Endothelial cell of umbilical vein (primary cell): ENCODE measurements around the gene S100A13. TPM values are rescaled to one million over a fixed set of nuclear protein-coding genes. Genes with fewer than 3 reads are reported as not detected.

Experiments used
- BruUV-seq: library from RNA; stranded (reverse); fragments of 400-500 nt; replicated peaks from 2 replicates; lab custom pipeline; 2021; lab: Mats Ljungman, UMichigan
- CTCF ChIA-PET: fragments of 300-600, 350-600 bp; sonication (Branson Sonifier 250); formaldehyde crosslinking; loops from one replicate; lab custom pipeline; 2021; ENCODE audit warnings: antibody characterized with exemption, inconsistent platforms; lab: Charles Lee
- POLR2A ChIA-PET: fragments of 300-600, 350-600 bp; sonication (Branson Sonifier 250); formaldehyde crosslinking; loops from one replicate; lab custom pipeline; 2021; ENCODE audit warnings: antibody characterized with exemption, inconsistent platforms; lab: Charles Lee
- DNase-seq: peaks from one replicate; pipeline ENCODE4 v3.0.0-alpha.2; 2011; ENCODE audit warnings: low read depth, low spot score
- FAIRE-seq: peaks from 2 replicates; lab custom pipeline; 2011; peaks lifted over from hg19 to GRCh38; lab: Jason Lieb, UNC
- H2AFZ ChIP-seq: 2 replicates; pipeline ENCODE4 v1.6.0; 2012; ENCODE audit warnings: low read depth, low read length, control low read depth, inconsistent platforms
- H3K27ac ChIP-seq: 2 replicates; pipeline ENCODE4 v1.5.1; 2011; ENCODE audit warnings: low read depth, mild to moderate bottlenecking, control low read depth, low read length, moderate library complexity; ENCODE audit not compliant: insufficient read depth
- H3K27me3 ChIP-seq, 2 experiments: 2 replicates each; pipeline versions ENCODE4 v1.6.0 to v1.6.1; 2011; ENCODE audit warnings: low read length in 2 of 2, mixed read lengths in 1 of 2; ENCODE audit not compliant: control insufficient read depth in 2 of 2, insufficient read depth in 2 of 2
- H3K36me3 ChIP-seq, 2 experiments: 2 replicates in 1 of 2; 3 replicates in 1 of 2; pipeline ENCODE4 v1.5.1; 2011; ENCODE audit warnings: low read length in 2 of 2, mild to moderate bottlenecking in 1 of 2, moderate library complexity in 1 of 2; ENCODE audit not compliant: control insufficient read depth in 2 of 2, insufficient read depth in 2 of 2; ENCODE audit errors: extremely low read depth in 1 of 2
- H3K4me1 ChIP-seq: 3 replicates; pipeline ENCODE4 v1.5.1; 2011; ENCODE audit warnings: mild to moderate bottlenecking, low read length; ENCODE audit not compliant: control insufficient read depth, insufficient read depth; ENCODE audit errors: extremely low read depth
- H3K4me2 ChIP-seq: 2 replicates; pipeline ENCODE4 v1.6.1; 2011; ENCODE audit warnings: low read length, control low read depth, mixed read lengths; ENCODE audit not compliant: insufficient read depth
- H3K4me3 ChIP-seq, 3 experiments: fragments of 200-600 bp in 1 of 3; sonication (generic), shearing (Covaris generic) in 1 of 3; replicated peaks in 1 of 3; 2 replicates each; pipeline ENCODE4 v1.5.1; 2011 to 2016; ENCODE audit warnings: control low read depth in 3 of 3, low read length in 3 of 3, mild to moderate bottlenecking in 2 of 3, inconsistent platforms in 1 of 3, low read depth in 1 of 3, moderate library complexity in 1 of 3; ENCODE audit not compliant: insufficient read depth in 1 of 3
- H3K79me2 ChIP-seq: 2 replicates; pipeline ENCODE4 v1.6.0; 2012; ENCODE audit warnings: low read length, inconsistent platforms; ENCODE audit not compliant: control insufficient read depth, insufficient read depth
- H3K9ac ChIP-seq: replicated peaks from 2 replicates; pipeline ENCODE3; 2011; ENCODE audit warnings: low read length, control low read depth; ENCODE audit not compliant: insufficient read depth; ENCODE audit errors: extremely low read depth
- H3K9me1 ChIP-seq: replicated peaks from 3 replicates; pipeline ENCODE4 v1.6.0; 2011; ENCODE audit warnings: mild to moderate bottlenecking, low read length; ENCODE audit not compliant: control insufficient read depth, insufficient read depth; ENCODE audit errors: extremely low read depth
- H3K9me3 ChIP-seq: replicated peaks from 2 replicates; pipeline ENCODE4 v1.5.1; 2012; ENCODE audit warnings: low read length, inconsistent platforms; ENCODE audit not compliant: control insufficient read depth, insufficient read depth
- H4K20me1 ChIP-seq: replicated peaks from 2 replicates; pipeline ENCODE3; 2011; ENCODE audit warnings: mild to moderate bottlenecking, low read length; ENCODE audit not compliant: control insufficient read depth, insufficient read depth; ENCODE audit errors: extremely low read depth
- EZH2 ChIP-seq: IDR thresholded peaks from 2 replicates; pipeline ENCODE4 v1.6.1; 2012; ENCODE audit warnings: borderline replicate concordance, low read depth, mild to moderate bottlenecking, moderate library complexity, low read length, inconsistent platforms; ENCODE audit not compliant: severe bottlenecking
- FOS ChIP-seq: IDR thresholded peaks from 2 replicates; pipeline ENCODE4 v1.6.1; 2011; ENCODE audit warnings: mild to moderate bottlenecking, low read length, moderate library complexity, borderline replicate concordance; ENCODE audit not compliant: insufficient read depth
- GATA2 ChIP-seq: IDR thresholded peaks from 2 replicates; pipeline ENCODE4 v1.7.0; 2011; ENCODE audit warnings: low read depth, mild to moderate bottlenecking, moderate library complexity, mixed read lengths, low read length; ENCODE audit not compliant: insufficient read length, insufficient read depth
- JUN ChIP-seq: IDR thresholded peaks from 2 replicates; pipeline ENCODE4 v1.6.1; 2011; ENCODE audit warnings: borderline replicate concordance, low read depth; ENCODE audit not compliant: insufficient read length, insufficient read depth
- MYC ChIP-seq: IDR thresholded peaks from one replicate; pipeline ENCODE4 v1.6.1; 2011; ENCODE audit warnings: mild to moderate bottlenecking, low read depth, low read length
- POLR2A ChIP-seq: IDR thresholded peaks from 2 replicates; pipeline ENCODE4 v1.6.1; 2012; ENCODE audit warnings: low read depth, mild to moderate bottlenecking, control low read depth, low read length
- POLR2AphosphoS5 ChIP-seq: IDR thresholded peaks from 2 replicates; pipeline ENCODE4 v1.6.1; 2012; ENCODE audit warnings: low read depth, mild to moderate bottlenecking, control low read depth, low read length, moderate library complexity; ENCODE audit not compliant: insufficient read depth
- dilution Hi-C: fragments of 300-500 bp; cut with MboI; formaldehyde crosslinking; loops from one replicate; pipeline ENCODE4 v1.15.0; 2019; ENCODE audit warnings: low sequenced_read_pairs; ENCODE audit not compliant: extremely low pct_ligation_motif_present
- intact Hi-C: fragments of 100-400 bp; cut with micrococcal nuclease; formaldehyde crosslinking; loops from one replicate; pipeline ENCODE4 v1.10.0; 2022
- polyA plus RNA-seq, 4 experiments: library from polyadenylated mRNA; depleted of rRNA in 3 of 4; stranded (reverse) in 3 of 4; unstranded in 1 of 4; fragments of >200 nt; gene quantifications; 2 replicates each; pipeline versions ENCODE4 v1.2.1 to v1.2.3, GENCODE V29; 2011 to 2012; ENCODE audit warnings: missing spikeins in 1 of 4
- total RNA-seq: library from RNA; stranded (reverse); gene quantifications from 2 replicates; pipeline ENCODE4 v1.2.3, GENCODE V29; 2021

S100A13 gene
- total and polyA plus RNA-seq, 2 donors (not counting 3 experiments of a cell fraction or from before 2014, with no cell fraction given) = 155 to 360 TPM

- Histone ChIP-seq H3K27ac (no peak overlapping the region), H2AFZ (no peak overlapping the region), H3K4me2 (no peak overlapping the region), H3K9me1 (no peaks in the 10 kb centered on the region), H3K9me3 (no peaks in the 10 kb centered on the region), H3K36me3 (peaks cover 12 to 13% of the 10 kb centered on the region in 2 experiments), H3K27me3 (no peaks in the 10 kb centered on the region), H3K9ac (no peak overlapping the region), H3K4me1 (peaks cover 29% of the 10 kb centered on the region), H3K4me3 (no peak overlapping the region), H4K20me1 (no peaks in the 10 kb centered on the region), H3K79me2 (peaks cover 14% of the 10 kb centered on the region)
- dilution Hi-C loops (no loop called here), intact Hi-C loops (no loop called here)
- TF ChIP-seq MYC = no peak
- TF ChIP-seq POLR2AphosphoS5 = no peak
- TF ChIP-seq JUN = no peak
- TF ChIP-seq EZH2 = no peak
- no peak for TF ChIP-seq FOS
- peak; percentile 11 for TF ChIP-seq POLR2A
- ChIA-PET POLR2A (interaction anchor here (2.4 kb wide), 1 partner anchor 24 kb away, joined by 11 read pairs; the partner anchor contains the start of gene S100A13), CTCF (interaction anchor here (1.4 to 2.5 kb wide), 2 partner anchors 10 to 31 kb away, joined by 5 to 9 read pairs; partner anchors contain the start of gene S100A16)
- no peak for FAIRE-seq
- BruUV-seq = no TSS peak
- no peak for DNase-seq
Observed at GRCh38 chr1:153602749-153603148, 24.6 kb downstream of the S100A13 start.

GRCh38 chr1:153599847-153600246, 27.5 kb downstream of the S100A13 start:
- Histone ChIP-seq H2AFZ (no peak overlapping the region), H3K27me3 (no peaks in the 10 kb centered on the region), H3K4me3 (no peak overlapping the region), H3K4me1 (peaks cover 14% of the 10 kb centered on the region), H3K9me3 (no peaks in the 10 kb centered on the region), H3K36me3 (no peaks in the 10 kb centered on the region), H3K4me2 (no peak overlapping the region), H3K79me2 (no peaks in the 10 kb centered on the region), H3K9ac (no peak overlapping the region), H4K20me1 (no peaks in the 10 kb centered on the region), H3K27ac (peak overlapping the region; percentile 50), H3K9me1 (no peaks in the 10 kb centered on the region)
- ChIA-PET CTCF (interaction anchor here (2.9 kb wide), 1 partner anchor 27 kb away, joined by 19 read pairs; no protein-coding TSS in a partner anchor), POLR2A (no interaction called here)
- DNase-seq (no peak), FAIRE-seq (no peak)
- BruUV-seq = no TSS peak
- no peak for TF ChIP-seq MYC
- no peak for TF ChIP-seq GATA2
- no peak for TF ChIP-seq POLR2A
- TF ChIP-seq POLR2AphosphoS5 = no peak
- TF ChIP-seq FOS = no peak
- TF ChIP-seq EZH2 = no peak
- TF ChIP-seq JUN = no peak
- intact Hi-C loops (loop anchor here (2.0 kb wide), 1 partner anchor 27 kb away; no protein-coding TSS in a partner anchor), dilution Hi-C loops (no loop called here)
